Brain microvascular endothelial cell (primary cell): ENCODE data around the gene ODF2L.

Experiments
- DNase-seq: peaks from one replicate; pipeline ENCODE4 v3.0.0-alpha.2; 2020
- H3K27ac ChIP-seq: fragments of 250-450 bp; sonication (Bioruptor Pico); 2 replicates; pipeline ENCODE4 v1.5.1; 2020; ENCODE audit warnings: mild to moderate bottlenecking, moderate library complexity
- H3K27me3 ChIP-seq: fragments of 250-450 bp; sonication (Bioruptor Pico); replicated peaks from 2 replicates; pipeline ENCODE4 v1.5.1; 2020; ENCODE audit warnings: mild to moderate bottlenecking
- H3K36me3 ChIP-seq: fragments of 250-450 bp; sonication (Bioruptor Pico); replicated peaks from 2 replicates; pipeline ENCODE4 v1.5.1; 2020; ENCODE audit warnings: mild to moderate bottlenecking
- H3K4me3 ChIP-seq: 2 replicates; pipeline ENCODE4 v1.5.1; 2011; ENCODE audit warnings: low read depth, mild to moderate bottlenecking, control low read depth, low read length, moderate library complexity
- in situ Hi-C: cut with HindIII; loops from 2 replicates; pipeline ENCODE4 v1.10.0; 2017; ENCODE audit warnings: low sequenced_read_pairs, low pct_ligation_motif_present
- TF ChIP-seq, protein P1 (sequence below): IDR thresholded peaks from 2 replicates; pipeline ENCODE4 v1.5.1; 2011; ENCODE audit warnings: low read depth, mild to moderate bottlenecking, moderate library complexity, low read length, control low read depth, inconsistent platforms; ENCODE audit errors: missing control alignments

ODF2L gene

GRCh38 chr1:86435327-86435726 is 39.2 kb upstream of the ODF2L start:
- TF ChIP-seq, protein P1, sequence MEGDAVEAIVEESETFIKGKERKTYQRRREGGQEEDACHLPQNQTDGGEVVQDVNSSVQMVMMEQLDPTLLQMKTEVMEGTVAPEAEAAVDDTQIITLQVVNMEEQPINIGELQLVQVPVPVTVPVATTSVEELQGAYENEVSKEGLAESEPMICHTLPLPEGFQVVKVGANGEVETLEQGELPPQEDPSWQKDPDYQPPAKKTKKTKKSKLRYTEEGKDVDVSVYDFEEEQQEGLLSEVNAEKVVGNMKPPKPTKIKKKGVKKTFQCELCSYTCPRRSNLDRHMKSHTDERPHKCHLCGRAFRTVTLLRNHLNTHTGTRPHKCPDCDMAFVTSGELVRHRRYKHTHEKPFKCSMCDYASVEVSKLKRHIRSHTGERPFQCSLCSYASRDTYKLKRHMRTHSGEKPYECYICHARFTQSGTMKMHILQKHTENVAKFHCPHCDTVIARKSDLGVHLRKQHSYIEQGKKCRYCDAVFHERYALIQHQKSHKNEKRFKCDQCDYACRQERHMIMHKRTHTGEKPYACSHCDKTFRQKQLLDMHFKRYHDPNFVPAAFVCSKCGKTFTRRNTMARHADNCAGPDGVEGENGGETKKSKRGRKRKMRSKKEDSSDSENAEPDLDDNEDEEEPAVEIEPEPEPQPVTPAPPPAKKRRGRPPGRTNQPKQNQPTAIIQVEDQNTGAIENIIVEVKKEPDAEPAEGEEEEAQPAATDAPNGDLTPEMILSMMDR = no peak
- Histone ChIP-seq H3K27ac (no peak overlapping the region), H3K27me3 (no peaks in the 10 kb centered on the region), H3K36me3 (no peaks in the 10 kb centered on the region), H3K4me3 (no peak overlapping the region)
- DNase-seq = no peak
- in situ Hi-C loops = no loop called here

DNA sequence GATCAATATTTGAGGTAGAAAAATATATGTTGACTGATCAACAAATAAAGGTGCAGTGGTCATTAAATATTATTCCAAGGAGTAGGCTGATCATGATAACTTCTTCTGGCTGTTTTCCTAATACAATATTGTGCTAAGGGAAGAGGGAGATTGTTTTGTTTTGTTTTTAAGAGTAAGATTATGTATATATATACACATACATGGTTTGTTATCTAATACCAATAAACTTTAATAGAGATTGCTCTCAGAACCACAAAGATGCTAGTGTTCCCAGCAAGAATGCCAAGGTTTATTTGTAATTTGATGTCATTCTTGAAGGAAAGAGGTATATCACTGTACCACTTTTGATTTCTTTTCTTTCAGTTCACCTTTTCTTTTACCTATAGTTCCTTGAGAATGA is 37.9 kb upstream of the ODF2L start:
- in situ Hi-C loops = no loop called here
- TF ChIP-seq, protein P1 = no peak
- Histone ChIP-seq H3K4me3 (no peak overlapping the region), H3K27ac (no peak overlapping the region), H3K36me3 (no peaks in the 10 kb centered on the region), H3K27me3 (no peaks in the 10 kb centered on the region)
- DNase-seq = no peak

GRCh38 chr1:86430376-86430775 is 34.3 kb upstream of the ODF2L start:
- in situ Hi-C loops = no loop called here
- no peak for DNase-seq
- Histone ChIP-seq H3K36me3 (no peaks in the 10 kb centered on the region), H3K4me3 (no peak overlapping the region), H3K27me3 (no peaks in the 10 kb centered on the region), H3K27ac (peak overlapping the region; percentile 56)
- TF ChIP-seq, protein P1 = no peak

GRCh38 chr1:86429835-86430234 is 33.7 kb upstream of the ODF2L start:
- no peaks in the 10 kb centered on the region for H3K27me3 ChIP-seq

GRCh38 chr1:86429122-86429725 is 33.1 kb upstream of the ODF2L start:
- DNase-seq = no peak
- peak overlapping the region; percentile 7 for H3K27ac ChIP-seq
- H3K27me3 ChIP-seq = no peaks in the 10 kb centered on the region
- no peaks in the 10 kb centered on the region for H3K36me3 ChIP-seq
- TF ChIP-seq, protein P1 = no peak
- in situ Hi-C loops = no loop called here
- no peak overlapping the region for H3K4me3 ChIP-seq

More at GRCh38 chr1:86429835-86430234, 33.7 kb upstream of the ODF2L start:
- in situ Hi-C loops = no loop called here
- peak overlapping the region; percentile 56 for H3K27ac ChIP-seq
- H3K36me3 ChIP-seq = no peaks in the 10 kb centered on the region
- TF ChIP-seq, protein P1 = no peak
- peak; percentile 89 for DNase-seq
- no peak overlapping the region for H3K4me3 ChIP-seq

DNA sequence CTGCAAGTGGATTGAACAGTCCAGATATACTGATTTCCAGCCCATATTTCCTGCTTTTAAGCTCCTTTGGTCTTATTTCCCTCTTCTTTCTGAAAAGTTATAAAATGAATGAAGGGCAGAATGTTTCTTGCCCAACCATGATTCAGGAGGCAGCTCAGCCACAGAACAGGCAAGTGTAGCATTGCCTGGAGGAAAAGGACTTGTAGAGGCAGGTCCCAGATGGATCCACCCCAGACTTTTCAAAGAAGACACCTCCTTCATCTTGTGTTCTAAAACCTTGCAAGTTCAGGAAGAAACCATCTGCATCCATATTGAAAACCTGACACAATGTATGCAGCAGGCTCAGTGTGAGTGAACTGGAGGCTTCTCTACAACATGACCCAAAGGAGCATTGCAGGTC is 27.8 kb upstream of the ODF2L start, which contains the start of gene CLCA2:
CLCA2 (plus strand) TSS at position 299 of the 400 bp plus-strand sequence; CDS start at position 376, 77 bp downstream.
- no peak for DNase-seq
- TF ChIP-seq, protein P1 = no peak
- no peak within 1 kb of the TSS for H3K4me3 ChIP-seq
- in situ Hi-C loops = no loop called here
- H3K36me3 ChIP-seq = no peaks in the 10 kb centered on the region
- no peak within 1 kb of the TSS for H3K27ac ChIP-seq
- no peaks in the 10 kb centered on the region for H3K27me3 ChIP-seq
